H54 (cell line): ENCODE measurements around the gene CFAP410.

ENCODE experiments used
- DNase-seq: peaks from one replicate; pipeline ENCODE4 v3.0.0; 2011; ENCODE audit warnings: low spot score, mixed read lengths; ENCODE audit not compliant: insufficient read length
- FAIRE-seq: peaks from 3 replicates; lab custom pipeline; 2011; peaks lifted over from hg19 to GRCh38; lab: Jason Lieb, UNC
- POLR2A ChIP-seq: IDR thresholded peaks from 2 replicates; pipeline ENCODE4 v1.6.1; 2011; ENCODE audit warnings: low read depth, mild to moderate bottlenecking, low read length

CFAP410 gene

DNA sequence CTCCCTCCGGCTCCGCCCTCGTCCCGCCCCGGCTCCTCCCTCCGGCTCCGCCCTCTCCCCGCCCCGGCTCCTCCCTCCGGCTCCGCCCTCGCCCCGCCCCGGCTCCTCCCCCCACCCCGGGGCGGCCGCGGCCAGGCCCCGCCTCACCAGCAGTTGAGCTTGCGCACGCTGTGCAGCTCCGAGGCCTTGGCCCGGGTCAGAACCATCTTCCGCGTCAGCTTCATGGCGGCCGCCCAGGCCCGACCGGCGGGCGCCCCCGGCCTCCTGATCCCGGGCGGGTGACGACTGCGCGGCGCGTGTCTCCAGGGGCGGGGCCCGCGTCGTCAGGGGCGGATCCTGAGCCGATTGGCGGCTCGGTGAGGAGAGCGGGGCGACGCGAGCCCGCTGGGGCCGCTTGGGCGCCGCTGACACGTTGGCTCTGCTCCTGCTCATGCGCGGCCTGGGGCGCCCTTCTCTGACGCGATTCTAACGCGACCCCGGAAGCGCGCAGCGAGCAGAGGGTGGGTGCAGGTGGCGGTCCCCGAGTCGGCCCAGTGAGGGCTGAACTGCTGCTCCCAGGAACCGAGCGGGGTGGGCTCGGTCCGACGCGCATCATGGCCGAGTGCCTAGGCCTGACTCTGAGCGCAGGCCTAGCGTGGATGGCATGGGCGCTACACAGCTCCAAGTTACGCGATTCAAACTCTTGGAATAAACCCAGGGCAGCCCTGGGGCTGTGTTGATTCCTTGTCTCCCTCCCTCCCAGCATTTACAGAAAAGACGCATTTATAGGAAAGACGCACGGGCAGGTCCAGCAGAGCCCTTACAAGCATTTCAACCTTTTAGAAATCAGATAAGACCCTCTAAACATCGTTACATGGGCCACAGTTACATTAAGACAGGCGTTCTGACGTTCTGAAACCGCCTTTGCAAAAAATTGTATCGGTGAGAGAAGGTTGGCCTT, at the start of gene CFAP410:
TSS of gene CFAP410 (minus strand) at position 420 of the 940 bp plus-strand sequence. CDS start at position 224, 196 bp downstream.
- DNase-seq: peak; percentile 99
- TF ChIP-seq POLR2A: peak; percentile 85
- no peak for FAIRE-seq

- DNase-seq (no peak), FAIRE-seq (no peak)
- TF ChIP-seq POLR2A: no peak
These were observed 45.8 kb upstream of the CFAP410 start for GRCh38 chr21:44384968-44385367.

DNA sequence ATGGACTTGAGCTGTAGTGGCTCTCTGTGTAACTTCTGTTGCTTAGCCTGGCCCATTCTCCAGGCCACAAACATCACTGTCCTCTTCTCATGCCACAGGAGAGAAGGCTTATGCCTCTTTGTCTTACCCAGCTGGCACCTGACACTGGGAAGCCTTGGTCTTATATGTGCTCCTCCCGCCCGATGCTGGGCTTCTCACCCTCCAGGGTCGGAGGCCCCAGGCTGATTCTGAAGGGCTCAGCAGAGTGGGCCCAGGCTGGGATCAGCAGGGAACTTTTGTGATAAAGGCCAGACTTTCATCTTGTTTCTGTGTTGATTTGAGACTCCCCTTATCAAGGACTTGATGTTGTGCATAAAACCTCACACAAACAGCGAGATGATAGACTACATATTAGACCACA, 44.0 kb upstream of the CFAP410 start:
- DNase-seq (no peak), FAIRE-seq (no peak)
- no peak for TF ChIP-seq POLR2A

- no peak for FAIRE-seq
- no peak for DNase-seq
- TF ChIP-seq POLR2A: no peak
These were observed 43.3 kb upstream of the CFAP410 start for GRCh38 chr21:44382536-44382935.

GRCh38 chr21:44381874-44382273, 42.7 kb upstream of the CFAP410 start:
- FAIRE-seq (no peak), DNase-seq (no peak)
- no peak for TF ChIP-seq POLR2A

- TF ChIP-seq POLR2A: no peak
- no peak for FAIRE-seq
These were observed 41.7 kb upstream of the CFAP410 start for GRCh38 chr21:44380876-44381275.

GRCh38 chr21:44379991-44380865, 41.0 kb upstream of the CFAP410 start:
- DNase-seq (no peak), FAIRE-seq (no peak)
- no peak for TF ChIP-seq POLR2A

More at GRCh38 chr21:44380876-44381275, 41.7 kb upstream of the CFAP410 start:
- DNase-seq: no peak

DNA sequence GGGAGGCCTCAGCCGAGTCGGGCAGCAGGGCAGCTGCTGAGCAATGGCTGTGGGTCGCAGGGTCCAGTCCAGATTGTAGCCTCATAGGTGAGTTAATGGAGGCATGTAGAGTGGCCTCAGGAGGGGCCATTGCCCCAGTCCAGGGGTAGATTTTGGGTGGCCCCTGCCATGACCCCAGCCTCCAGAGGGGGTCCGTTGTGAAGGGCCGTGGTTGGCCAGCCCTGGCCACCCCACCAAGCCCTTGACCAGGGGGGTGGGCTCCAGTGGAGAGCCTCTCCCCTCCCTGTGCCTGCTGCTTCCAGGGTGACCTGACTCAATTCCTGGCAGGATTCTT, 40.3 kb upstream of the CFAP410 start:
- no peak for DNase-seq
- no peak for TF ChIP-seq POLR2A
- no peak for FAIRE-seq

- TF ChIP-seq POLR2A: no peak
- FAIRE-seq (no peak), DNase-seq (no peak)
These were observed 39.7 kb upstream of the CFAP410 start for GRCh38 chr21:44378646-44379514.

DNA sequence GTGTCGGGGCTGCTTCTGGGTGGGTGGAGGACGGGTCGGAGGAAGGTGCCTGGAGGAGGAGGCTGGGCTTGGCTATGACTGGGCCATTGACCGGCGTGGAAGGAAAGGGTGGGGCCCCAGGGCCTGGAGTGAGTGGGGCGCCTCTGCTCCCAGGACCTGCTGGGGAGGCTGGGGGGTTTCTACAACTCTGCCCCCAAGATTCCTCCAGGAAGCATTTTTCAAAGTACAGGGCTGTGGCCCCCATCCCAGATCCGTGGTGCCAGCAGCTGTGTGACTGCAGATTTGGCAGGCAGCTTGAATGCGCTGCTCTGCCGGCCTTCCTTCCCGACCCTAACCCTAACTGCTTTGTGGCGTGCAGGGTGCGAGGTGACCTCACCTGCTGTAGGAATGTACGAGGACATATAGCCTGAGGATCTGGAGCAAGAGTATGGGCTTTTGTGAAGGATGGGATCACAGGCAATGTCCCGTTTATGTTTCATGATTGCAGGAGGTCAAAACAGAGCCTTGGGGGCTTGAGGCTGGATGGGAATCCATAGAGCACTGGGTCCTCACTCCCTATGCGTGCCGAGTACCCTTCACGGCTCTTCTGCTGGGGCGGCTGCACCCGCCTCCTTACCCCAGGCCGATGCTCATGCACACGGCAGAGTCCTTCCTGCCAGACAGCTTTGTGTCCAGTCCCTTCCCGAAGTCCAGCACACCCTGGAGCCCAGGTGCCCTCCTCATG, 38.9 kb upstream of the CFAP410 start:
- DNase-seq (no peak), FAIRE-seq (no peak)
- TF ChIP-seq POLR2A: no peak

DNA sequence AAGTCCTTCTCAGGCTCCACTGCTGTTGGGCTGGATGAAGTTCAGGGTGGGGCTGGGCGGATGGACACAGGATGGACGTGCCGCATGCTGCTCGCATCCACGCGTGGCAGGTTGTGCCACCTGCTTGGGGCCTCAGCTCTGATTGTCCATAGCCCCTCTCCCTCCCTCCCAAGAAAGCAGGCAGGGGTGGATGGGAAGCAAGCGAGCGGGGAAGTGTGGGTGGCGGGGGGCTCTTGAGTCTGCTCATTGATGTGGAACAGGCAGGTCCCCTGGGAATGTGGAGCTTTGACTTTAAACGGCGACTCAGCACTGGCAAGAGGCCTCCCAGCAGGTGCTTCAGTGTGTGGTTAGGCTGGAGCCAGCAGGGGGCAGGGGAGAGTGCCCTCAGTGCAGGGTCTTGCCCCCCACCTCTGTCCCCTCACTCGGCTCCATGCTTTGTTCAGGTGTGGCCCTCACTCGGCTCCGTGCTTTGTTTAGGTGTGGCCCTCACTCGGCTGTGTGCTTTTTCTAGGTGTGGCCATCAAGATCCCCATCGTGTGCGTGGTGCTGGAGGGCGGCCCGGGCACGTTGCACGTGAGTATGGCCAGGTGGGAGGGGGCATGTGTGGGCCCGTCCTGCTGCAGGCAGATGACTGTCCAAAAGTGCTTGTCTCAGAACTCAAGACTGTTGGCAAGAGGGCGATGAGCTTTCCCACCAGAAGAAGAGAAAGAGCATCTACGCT, 38.2 kb upstream of the CFAP410 start:
- TF ChIP-seq POLR2A: no peak
- DNase-seq (no peak), FAIRE-seq (no peak)

DNA sequence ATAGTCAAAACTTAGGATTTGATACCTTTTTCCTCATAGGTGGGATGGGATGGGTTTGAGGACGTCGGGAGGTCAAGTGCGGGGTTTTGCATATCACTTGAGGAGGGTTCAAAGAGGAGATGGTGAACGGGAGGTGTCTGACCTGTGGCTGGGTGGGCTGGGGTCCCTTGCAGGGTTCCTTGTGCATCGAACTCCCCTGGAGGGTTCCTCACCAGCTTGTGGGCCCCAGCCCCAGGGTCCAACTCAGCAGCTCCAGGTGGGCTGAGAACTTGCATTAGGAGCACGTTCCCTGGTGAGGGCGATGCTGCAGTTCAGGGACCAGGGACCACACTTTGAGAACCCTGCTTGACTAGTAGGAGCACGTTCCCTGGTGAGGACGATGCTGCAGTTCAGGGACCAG, 37.4 kb upstream of the CFAP410 start:
- FAIRE-seq (no peak), DNase-seq (no peak)
- TF ChIP-seq POLR2A: no peak
